Ascending aorta (tissue), 2 donors: ENCODE results near the gene NELFE. TPM values are rescaled to one million over a fixed set of nuclear protein-coding genes. Genes with fewer than 3 reads are reported as not detected.
"Not testable (repeated sequence)": the region's sequence is repeated elsewhere in the genome, so short reads cannot be mapped to it uniquely, and the experiment has no call there.

Source experiments
- DNase-seq, 2 donors: peaks; one replicate each; pipeline ENCODE4 v3.0.0-alpha.2; 2019; ENCODE audit warnings: low spot score in 2 of 2
- H3K27ac ChIP-seq, 2 donors: fragments of 200-600 bp; sonication (generic); one replicate each; pipeline ENCODE4 v1.5.1; 2016 to 2017; ENCODE audit warnings: mild to moderate bottlenecking in 1 of 2
- H3K27me3 ChIP-seq: fragments of 200-600 bp; sonication (generic); one replicate; pipeline ENCODE4 v1.5.1; 2017
- H3K36me3 ChIP-seq, 2 donors: fragments of 200-600 bp; sonication (generic); one replicate each; pipeline ENCODE4 v1.5.1; 2016
- H3K4me1 ChIP-seq, 2 donors: fragments of 200-600 bp; sonication (generic); one replicate each; pipeline ENCODE4 v1.5.1; 2016 to 2017; ENCODE audit warnings: mild to moderate bottlenecking in 1 of 2
- H3K4me3 ChIP-seq, 2 donors: fragments of 200-600 bp; sonication (generic); one replicate each; pipeline ENCODE4 v1.5.1; 2016 to 2017; ENCODE audit warnings: mild to moderate bottlenecking in 1 of 2
- H3K9me3 ChIP-seq, 2 donors: fragments of 200-600 bp; sonication (generic); one replicate each; pipeline ENCODE4 v1.5.1; 2016
- intact Hi-C: fragments of 100-400 bp; cut with DNase I; formaldehyde crosslinking; loops from one replicate; pipeline ENCODE4 v1.15.1; 2023
- total RNA-seq: library from RNA; depleted of rRNA; stranded (reverse); fragments of >200 nt; gene quantifications from one replicate; pipeline ENCODE4 v1.1.0, GENCODE V29; 2016
- TF ChIP-seq, protein P1 (sequence below), 3 experiments: fragments of 200-600 bp in 2 of 3; fragments of 450-650 bp in 1 of 3; sonication (generic) in 2 of 3; IDR thresholded peaks; one replicate each; pipeline ENCODE4 v1.5.1; 2016 to 2019; ENCODE audit warnings: antibody characterized with exemption in 3 of 3, mild to moderate bottlenecking in 1 of 3, moderate library complexity in 1 of 3

NELFE gene
- total RNA-seq, 1 donor from 2014 or later, result 208 TPM

DNA sequence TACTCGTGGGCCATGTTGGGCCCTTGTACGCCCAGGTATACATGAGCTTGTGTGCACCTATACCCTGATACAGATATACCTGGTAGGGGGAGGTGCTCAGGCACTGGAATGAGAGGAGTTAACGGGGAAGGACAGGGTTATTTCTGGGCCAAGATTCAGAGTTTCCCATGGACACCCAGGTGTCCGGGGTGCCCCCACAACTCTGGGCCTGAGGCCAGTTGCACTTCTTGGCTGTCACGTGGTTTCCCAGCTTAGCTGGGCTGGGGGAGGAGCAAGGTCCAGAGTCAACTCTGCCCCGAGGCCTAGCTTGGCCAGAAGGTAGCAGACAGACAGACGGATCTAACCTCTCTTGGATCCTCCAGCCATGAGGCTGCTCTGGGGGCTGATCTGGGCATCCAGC, 23.0 kb upstream of the NELFE start, which contains the start of gene C4A:
Gene C4A, plus strand, starts transcription at position 314 of the 400 bp plus-strand sequence. Its CDS starts 51 bp downstream, at position 365.
- H3K27me3 ChIP-seq, result not testable (repeated sequence)

DNA sequence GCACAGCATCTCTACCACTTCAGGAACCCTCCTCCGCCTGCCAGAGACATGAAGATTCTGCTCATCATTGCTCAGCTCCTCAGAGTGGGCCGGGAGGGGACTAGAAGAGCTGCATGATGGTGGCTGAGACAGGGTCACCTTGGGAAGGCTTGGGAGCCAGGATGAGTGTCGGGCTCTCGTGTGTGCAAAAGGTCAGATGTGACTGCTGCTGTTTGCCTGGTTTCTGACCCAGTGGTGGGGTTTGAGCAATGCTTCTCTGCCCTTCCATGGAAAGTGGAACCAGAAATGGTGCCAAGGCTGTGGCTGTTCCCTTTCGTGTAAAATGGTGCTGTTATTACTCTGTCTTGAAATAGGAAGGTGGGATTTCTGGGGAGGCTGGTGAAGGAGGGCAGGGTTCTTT, 22.2 kb upstream of the NELFE start:
- H3K9me3 ChIP-seq, H3K4me1 ChIP-seq, DNase-seq, H3K27me3 ChIP-seq, H3K27ac ChIP-seq, H3K4me3 ChIP-seq, intact Hi-C loops: not testable (repeated sequence)
- H3K36me3 ChIP-seq, result peaks cover 15 to 16% of the 10 kb centered on the region in 2 donors

More for the DNA sequence above, 23.0 kb upstream of the NELFE start, which contains the start of gene C4A:
- H3K4me3 ChIP-seq, H3K4me1 ChIP-seq, DNase-seq, H3K9me3 ChIP-seq, intact Hi-C loops, H3K27ac ChIP-seq: not testable (repeated sequence)
- peaks cover 14 to 16% of the 10 kb centered on the region in 2 donors for H3K36me3 ChIP-seq

DNA sequence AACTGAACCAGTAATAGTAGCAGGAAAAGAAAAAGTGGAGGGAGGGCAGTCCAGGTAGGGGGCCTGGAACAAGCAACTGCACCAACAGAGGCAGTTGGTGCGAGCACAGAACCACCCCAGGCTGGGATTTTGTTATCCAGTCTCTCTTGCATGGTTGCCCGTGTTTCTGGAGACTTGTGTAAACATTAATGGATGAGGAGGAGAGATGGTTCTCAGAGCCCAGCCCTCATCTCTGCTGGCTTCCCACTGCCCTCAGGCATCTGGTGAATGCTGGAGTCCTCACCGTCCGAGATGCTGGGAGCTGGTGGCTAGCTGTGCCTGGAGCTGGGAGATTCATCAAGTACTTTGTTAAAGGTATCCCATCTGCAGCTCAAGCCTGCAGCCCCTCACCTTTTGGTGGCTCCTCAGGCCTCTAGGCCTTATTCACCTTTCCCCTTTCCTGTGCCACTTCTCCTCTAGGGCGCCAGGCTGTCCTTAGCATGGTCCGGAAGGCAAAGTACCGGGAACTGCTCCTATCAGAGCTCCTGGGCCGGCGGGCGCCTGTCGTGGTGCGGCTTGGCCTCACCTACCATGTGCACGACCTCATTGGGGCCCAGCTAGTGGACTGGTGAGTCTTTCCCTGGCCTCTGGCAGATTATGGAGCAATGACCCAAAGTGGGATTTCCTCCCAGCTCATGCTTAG, 21.6 kb upstream of the NELFE start:
- H3K4me1 ChIP-seq, H3K27me3 ChIP-seq, H3K9me3 ChIP-seq, H3K4me3 ChIP-seq, H3K27ac ChIP-seq, intact Hi-C loops, DNase-seq: not testable (repeated sequence)
- peaks cover 15 to 16% of the 10 kb centered on the region in 2 donors for H3K36me3 ChIP-seq

DNA sequence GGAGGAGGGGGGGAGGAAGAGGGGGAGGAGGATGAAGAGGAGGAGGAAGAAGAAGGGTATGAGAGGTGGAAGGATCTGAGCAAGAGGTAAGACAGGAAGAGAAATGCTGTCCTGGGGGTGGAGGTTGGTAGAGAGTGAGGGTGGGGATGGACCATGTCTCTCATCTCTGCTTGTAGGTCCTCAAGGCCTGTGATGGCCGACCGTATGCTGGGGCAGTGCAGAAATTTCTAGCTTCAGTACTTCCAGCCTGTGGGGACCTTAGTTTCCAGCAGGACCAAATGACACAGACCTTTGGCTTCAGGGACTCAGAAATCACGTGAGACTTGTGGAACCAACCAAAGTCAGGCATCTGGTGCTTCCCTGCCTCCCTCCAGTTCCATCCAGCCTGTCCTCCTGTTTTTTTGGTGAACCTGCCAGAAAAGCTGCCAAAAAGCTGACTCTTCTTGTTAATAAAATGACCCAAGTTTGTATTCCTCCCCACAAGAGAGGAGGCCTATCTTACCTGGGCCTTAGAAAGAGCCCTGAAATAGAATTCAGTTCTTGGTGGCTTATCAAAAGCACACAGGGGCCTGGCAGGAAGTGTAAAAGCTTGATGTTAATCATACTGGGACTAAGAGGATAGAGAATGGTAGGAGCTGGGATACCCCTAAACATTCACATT, 20.6 kb upstream of the NELFE start:
- DNase-seq, result no peak
- no peak overlapping the region for H3K27ac ChIP-seq
- intact Hi-C loops, result loop anchor here (10.0 kb wide), 1 partner anchor 195 kb away; the partner anchor contains the start of genes AGPAT1 and RNF5
- peaks cover 15 to 16% of the 10 kb centered on the region in 2 donors for H3K36me3 ChIP-seq
- H3K27me3 ChIP-seq, result no peaks in the 10 kb centered on the region
- H3K4me1 ChIP-seq, result no peaks in the 10 kb centered on the region
- no peak overlapping the region for H3K4me3 ChIP-seq
- no peaks in the 10 kb centered on the region for H3K9me3 ChIP-seq
- TF ChIP-seq, protein P1, sequence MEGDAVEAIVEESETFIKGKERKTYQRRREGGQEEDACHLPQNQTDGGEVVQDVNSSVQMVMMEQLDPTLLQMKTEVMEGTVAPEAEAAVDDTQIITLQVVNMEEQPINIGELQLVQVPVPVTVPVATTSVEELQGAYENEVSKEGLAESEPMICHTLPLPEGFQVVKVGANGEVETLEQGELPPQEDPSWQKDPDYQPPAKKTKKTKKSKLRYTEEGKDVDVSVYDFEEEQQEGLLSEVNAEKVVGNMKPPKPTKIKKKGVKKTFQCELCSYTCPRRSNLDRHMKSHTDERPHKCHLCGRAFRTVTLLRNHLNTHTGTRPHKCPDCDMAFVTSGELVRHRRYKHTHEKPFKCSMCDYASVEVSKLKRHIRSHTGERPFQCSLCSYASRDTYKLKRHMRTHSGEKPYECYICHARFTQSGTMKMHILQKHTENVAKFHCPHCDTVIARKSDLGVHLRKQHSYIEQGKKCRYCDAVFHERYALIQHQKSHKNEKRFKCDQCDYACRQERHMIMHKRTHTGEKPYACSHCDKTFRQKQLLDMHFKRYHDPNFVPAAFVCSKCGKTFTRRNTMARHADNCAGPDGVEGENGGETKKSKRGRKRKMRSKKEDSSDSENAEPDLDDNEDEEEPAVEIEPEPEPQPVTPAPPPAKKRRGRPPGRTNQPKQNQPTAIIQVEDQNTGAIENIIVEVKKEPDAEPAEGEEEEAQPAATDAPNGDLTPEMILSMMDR (IDR thresholded peaks at IDR 0.05), result no peak

DNA sequence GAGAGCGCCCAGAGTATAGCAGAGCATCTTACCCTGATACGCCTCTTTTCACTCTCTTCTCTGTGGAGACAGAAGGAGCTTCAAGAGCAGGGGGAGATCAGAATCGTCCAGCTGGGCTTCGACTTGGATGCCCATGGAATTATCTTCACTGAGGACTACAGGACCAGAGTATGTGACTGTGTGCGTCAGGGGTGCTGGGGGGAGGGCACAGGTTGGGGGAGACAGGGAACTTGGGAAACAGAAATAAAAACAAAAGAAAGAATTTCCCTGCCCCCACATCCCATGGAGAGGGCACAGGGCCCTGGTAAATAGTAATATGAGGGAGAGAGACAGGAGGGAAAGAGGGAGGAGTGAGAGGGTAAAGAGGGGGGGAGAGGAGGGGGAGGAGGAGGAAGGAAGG, 20.1 kb upstream of the NELFE start:
- intact Hi-C loops, result loop anchor here (10.0 kb wide), 1 partner anchor 196 kb away; the partner anchor contains the start of genes AGPAT1 and RNF5
- Histone ChIP-seq H3K36me3 (peaks cover 15 to 16% of the 10 kb centered on the region in 2 donors), H3K27me3 (no peaks in the 10 kb centered on the region), H3K27ac (no peak overlapping the region), H3K4me3 (no peak overlapping the region), H3K9me3 (no peaks in the 10 kb centered on the region), H3K4me1 (no peaks in the 10 kb centered on the region)
- TF ChIP-seq, protein P1 (IDR thresholded peaks at IDR 0.05), result no peak
- no peak for DNase-seq

DNA sequence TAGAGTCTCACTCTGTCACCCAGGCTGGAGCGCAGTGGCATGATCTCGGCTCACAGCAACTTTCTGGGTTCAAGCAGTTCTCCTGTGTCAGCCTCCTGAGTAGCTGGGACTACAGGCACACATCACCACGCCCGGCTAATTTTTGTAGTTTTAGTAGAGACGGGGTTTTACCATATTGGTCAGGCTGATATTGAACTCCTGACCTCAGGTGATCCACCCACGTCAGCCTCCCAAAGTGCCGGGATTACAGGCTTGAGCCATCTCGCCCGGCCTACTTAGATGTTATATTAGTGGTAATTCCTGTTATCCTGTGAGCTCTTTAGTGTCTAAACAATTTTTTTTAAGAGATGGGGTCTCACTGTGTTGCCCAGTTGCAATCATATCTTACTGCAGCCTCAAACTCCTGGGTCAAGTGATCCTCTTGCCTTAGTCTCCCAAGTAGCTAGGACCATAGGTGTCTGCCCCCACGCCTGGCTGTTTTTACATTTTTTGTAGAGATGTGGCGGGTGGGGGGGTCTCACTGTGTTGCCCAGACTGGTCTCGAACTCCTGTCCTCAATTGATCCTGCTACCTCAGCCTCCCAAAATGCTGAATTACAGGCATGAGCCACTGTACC, 19.2 kb upstream of the NELFE start:
- no peak for DNase-seq

DNA sequence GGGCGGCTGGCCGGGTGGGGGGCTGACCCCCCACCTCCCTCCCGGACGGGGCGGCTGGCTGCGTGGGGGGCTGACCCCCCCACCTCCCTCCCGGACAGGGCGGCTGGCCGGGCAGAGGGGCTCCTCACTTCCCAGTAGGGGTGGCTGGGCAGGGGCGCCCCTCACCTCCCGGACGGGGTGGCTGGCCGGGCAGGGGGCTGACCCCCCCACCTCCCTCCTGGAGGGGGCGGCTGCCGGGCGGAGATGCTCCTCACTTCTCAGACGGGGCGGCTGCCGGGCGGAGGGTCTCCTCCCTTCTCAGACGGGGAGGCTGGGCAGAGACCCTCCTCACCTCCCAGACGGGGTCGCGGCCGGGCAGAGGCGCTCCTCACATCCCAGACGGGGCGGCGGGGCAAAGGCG, 17.3 kb upstream of the NELFE start:
- H3K36me3 ChIP-seq, result peaks cover 15 to 16% of the 10 kb centered on the region in 2 donors
- H3K4me3 ChIP-seq, H3K9me3 ChIP-seq, H3K27ac ChIP-seq, DNase-seq, H3K27me3 ChIP-seq: not testable (repeated sequence)
- intact Hi-C loops, result loop anchor here (10.0 kb wide), 1 partner anchor 199 kb away; the partner anchor contains the start of genes AGPAT1 and RNF5
- peaks cover 3 to 11% of the 10 kb centered on the region in 2 donors for H3K4me1 ChIP-seq

More for the DNA sequence above, 19.2 kb upstream of the NELFE start:
- no peak overlapping the region for H3K4me3 ChIP-seq
- H3K27me3 ChIP-seq, result no peaks in the 10 kb centered on the region
- TF ChIP-seq, protein P1 (IDR thresholded peaks at IDR 0.05), result no peak
- intact Hi-C loops, result loop anchor here (10.0 kb wide), 1 partner anchor 197 kb away; the partner anchor contains the start of genes AGPAT1 and RNF5
- H3K27ac ChIP-seq, result no peak overlapping the region
- peaks cover 15 to 16% of the 10 kb centered on the region in 2 donors for H3K36me3 ChIP-seq
- H3K9me3 ChIP-seq, result no peaks in the 10 kb centered on the region
- H3K4me1 ChIP-seq, result peaks cover 0 to 6% of the 10 kb centered on the region in 2 donors
